Measurements from ENCODE around the gene ALDH3B1. TPM values are rescaled to one million over a fixed set of nuclear protein-coding genes. Genes with fewer than 3 reads are reported as not detected.
A peak's percentile ranks its signal among the peaks of the same experiment; 100 is the strongest.
"Not testable (repeated sequence)": the region's sequence is repeated elsewhere in the genome, so short reads cannot be mapped to it uniquely, and the experiment has no call there.

ALDH3B1 gene
- total RNA-seq, 1 experiment from 2014 or later: 104 TPM

DNA sequence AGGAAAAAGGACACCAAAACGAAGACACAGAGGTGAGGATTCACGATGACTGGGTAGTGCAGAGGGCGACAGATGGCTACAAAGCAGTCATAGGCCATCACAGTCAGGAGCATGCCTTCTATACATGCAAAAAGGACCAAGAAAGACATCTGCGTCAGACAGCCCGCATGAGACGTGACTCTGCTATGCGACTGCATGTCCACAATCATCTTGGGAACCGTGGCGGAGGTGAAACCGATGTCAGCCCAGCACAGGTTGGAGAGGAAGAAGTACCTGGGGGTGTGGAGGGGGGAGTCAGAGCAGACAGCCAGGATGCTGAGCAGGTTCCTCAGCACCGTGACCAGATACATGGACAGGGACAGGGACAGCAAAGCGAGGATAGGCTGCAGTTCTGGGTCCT is 35.4 kb upstream of the ALDH3B1 start:
- H3K4me3 ChIP-seq; POLR2A ChIA-PET (ENCODE audit: unreplicated experiment); BruUV-seq (replicated peaks): not testable (repeated sequence)

DNA sequence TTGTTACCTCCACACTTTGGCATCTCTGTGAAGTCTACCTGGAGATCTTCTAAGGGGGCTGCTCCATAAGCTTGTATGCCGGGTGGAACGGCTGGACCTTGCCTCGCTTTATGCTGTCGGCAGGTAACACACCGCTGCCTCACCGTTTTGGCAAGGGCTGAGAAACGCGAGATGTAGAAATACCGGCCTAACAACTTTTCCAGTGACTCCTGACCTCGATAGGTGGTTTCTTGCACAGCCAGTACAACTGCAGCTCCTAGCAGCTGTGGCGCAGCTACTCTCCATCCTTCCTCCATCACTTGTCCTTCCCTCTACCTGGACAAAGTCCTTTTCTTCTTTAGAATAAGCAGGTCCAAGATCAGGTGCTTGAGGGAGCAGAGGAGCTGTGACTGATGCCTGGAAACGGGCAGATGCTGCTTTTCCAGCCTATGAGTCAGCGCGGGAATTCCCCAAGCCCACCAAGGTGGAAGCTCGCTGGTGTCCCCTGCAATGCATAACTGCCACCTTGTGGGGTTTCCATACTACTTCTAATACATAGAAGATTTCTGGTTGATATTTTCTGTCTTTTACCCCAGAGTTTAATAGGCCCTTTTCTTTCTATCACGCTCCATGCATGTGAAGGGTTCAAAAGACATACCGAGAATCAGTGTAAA is 31.2 kb upstream of the ALDH3B1 start:
- H3K36me3 ChIP-seq (ENCODE audit: low read depth); H4K20me1 ChIP-seq (ENCODE audit: insufficient read depth); H3K9me3 ChIP-seq (ENCODE audit: insufficient read depth, low read depth); BruUV-seq (replicated peaks); H3K79me2 ChIP-seq (ENCODE audit: low read depth); H3K27me3 ChIP-seq (ENCODE audit: insufficient read depth, low read depth); H3K9me2 ChIP-seq (ENCODE audit: insufficient read depth); CTCF ChIA-PET; intact Hi-C loops (cut with micrococcal nuclease; ENCODE audit: unreplicated experiment): not testable (repeated sequence)
- POLR2A ChIA-PET (ENCODE audit: unreplicated experiment): interaction anchor here (0.7 kb wide), 1 partner anchor 389 kb away, joined by 4 read pairs; no protein-coding TSS in a partner anchor
- Histone ChIP-seq H2AFZ (peak overlapping the region; percentile 73), H3K27ac (peak overlapping the region; percentile 57), H3K4me3 (peak overlapping the region; percentile 51), H3F3A (ENCODE audit: insufficient read depth, low read depth) (peaks cover 16% of the 10 kb centered on the region; the same call in 1 of the 2 replicates), H3K4me1 (replicated peaks; ENCODE audit: insufficient read depth) (peaks cover 36% of the 10 kb centered on the region), H3K4me2 (peak overlapping the region; percentile 82)
- peak; percentile 86 to 87 for DNase-seq

More for the DNA sequence above, 35.4 kb upstream of the ALDH3B1 start:
- H3K36me3 ChIP-seq (ENCODE audit: low read depth); H3K4me2 ChIP-seq; H3K9me2 ChIP-seq (ENCODE audit: insufficient read depth); H4K20me1 ChIP-seq (ENCODE audit: insufficient read depth); H3K27me3 ChIP-seq (ENCODE audit: insufficient read depth, low read depth); DNase-seq; CTCF ChIA-PET; H2AFZ ChIP-seq; H3K9me3 ChIP-seq (ENCODE audit: insufficient read depth, low read depth); H3K79me2 ChIP-seq (ENCODE audit: low read depth); intact Hi-C loops (cut with micrococcal nuclease; ENCODE audit: unreplicated experiment); H3K27ac ChIP-seq: not testable (repeated sequence)
- Histone ChIP-seq H3K4me1 (replicated peaks; ENCODE audit: insufficient read depth) (peaks cover 25% of the 10 kb centered on the region), H3F3A (ENCODE audit: insufficient read depth, low read depth) (peaks cover 16% of the 10 kb centered on the region; the same call in 1 of the 2 replicates)

DNA sequence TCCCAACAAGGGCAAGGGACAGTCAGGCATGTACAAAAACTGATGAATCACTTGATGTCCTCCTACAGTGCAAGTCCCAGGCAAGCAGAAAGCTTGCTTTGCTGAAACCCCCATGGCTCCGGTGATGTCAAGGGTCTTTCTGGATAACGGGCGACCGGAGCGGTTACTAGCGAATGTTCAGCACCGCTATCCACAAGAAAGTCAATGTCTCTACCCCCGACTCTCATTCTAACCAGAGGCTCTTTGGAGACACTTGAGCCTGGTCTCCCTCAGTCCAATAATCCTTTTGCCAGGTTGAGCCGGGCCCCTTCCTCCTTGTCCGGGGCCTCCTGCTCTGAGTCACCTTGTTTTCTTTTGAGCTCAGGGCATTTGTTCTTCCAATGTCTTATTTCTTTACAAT is 28.9 kb upstream of the ALDH3B1 start:
- CTCF ChIA-PET: not testable (repeated sequence)

DNA sequence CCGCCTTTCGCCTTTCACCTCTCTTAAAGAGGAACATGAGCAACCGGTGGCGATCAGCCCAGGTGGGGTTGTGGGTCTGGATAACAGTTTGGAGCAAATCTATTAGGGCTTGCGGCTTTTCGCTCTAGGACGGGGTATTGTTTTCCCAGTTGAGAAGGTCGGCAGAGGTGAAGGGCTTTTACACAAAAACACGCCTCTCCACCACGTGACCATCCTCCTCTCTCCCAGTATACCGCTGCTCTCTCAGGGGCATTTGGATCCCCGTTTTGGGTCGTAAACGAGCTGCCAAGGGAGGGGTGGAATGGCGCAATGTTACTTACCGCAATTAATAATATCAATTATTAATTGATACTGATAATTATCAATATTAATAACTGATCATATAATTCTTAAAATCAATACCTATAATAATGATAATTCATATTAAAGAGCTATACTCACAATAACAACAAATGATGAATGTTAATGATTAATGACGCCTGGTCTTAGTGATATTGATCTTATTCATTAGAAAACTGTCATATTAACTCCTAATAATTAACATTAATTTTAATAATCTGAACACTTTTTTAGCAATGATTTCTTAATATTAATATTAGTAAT is 27.8 kb upstream of the ALDH3B1 start:
- H3K9me2 ChIP-seq (ENCODE audit: insufficient read depth); H3K79me2 ChIP-seq (ENCODE audit: low read depth); CTCF ChIA-PET; H3K36me3 ChIP-seq (ENCODE audit: low read depth); H3K4me3 ChIP-seq; H3K9me3 ChIP-seq (ENCODE audit: insufficient read depth, low read depth); H3K27me3 ChIP-seq (ENCODE audit: insufficient read depth, low read depth); BruUV-seq (replicated peaks); H3K4me2 ChIP-seq; POLR2A ChIA-PET (ENCODE audit: unreplicated experiment); intact Hi-C loops (cut with micrococcal nuclease; ENCODE audit: unreplicated experiment); H4K20me1 ChIP-seq (ENCODE audit: insufficient read depth); H3K27ac ChIP-seq; DNase-seq; H2AFZ ChIP-seq: not testable (repeated sequence)
- H3K4me1 ChIP-seq (replicated peaks; ENCODE audit: insufficient read depth): peaks cover 32% of the 10 kb centered on the region
- H3F3A ChIP-seq (ENCODE audit: insufficient read depth, low read depth): peaks cover 16% of the 10 kb centered on the region; the same call in 1 of the 2 replicates

More for the DNA sequence above, 28.9 kb upstream of the ALDH3B1 start:
- H4K20me1 ChIP-seq (ENCODE audit: insufficient read depth); H3K79me2 ChIP-seq (ENCODE audit: low read depth); H3K4me3 ChIP-seq; H3K9me3 ChIP-seq (ENCODE audit: insufficient read depth, low read depth); H3K4me2 ChIP-seq; H2AFZ ChIP-seq; intact Hi-C loops (cut with micrococcal nuclease; ENCODE audit: unreplicated experiment); H3K9me2 ChIP-seq (ENCODE audit: insufficient read depth); DNase-seq; H3K27me3 ChIP-seq (ENCODE audit: insufficient read depth, low read depth); BruUV-seq (replicated peaks); H3K36me3 ChIP-seq (ENCODE audit: low read depth); H3K27ac ChIP-seq: not testable (repeated sequence)
- Histone ChIP-seq H3F3A (ENCODE audit: insufficient read depth, low read depth) (peaks cover 16% of the 10 kb centered on the region; the same call in 1 of the 2 replicates), H3K4me1 (replicated peaks; ENCODE audit: insufficient read depth) (peaks cover 36% of the 10 kb centered on the region)
- POLR2A ChIA-PET (ENCODE audit: unreplicated experiment): interaction anchor here (0.6 kb wide), 1 partner anchor 401 kb away, joined by 10 read pairs; no protein-coding TSS in a partner anchor

DNA sequence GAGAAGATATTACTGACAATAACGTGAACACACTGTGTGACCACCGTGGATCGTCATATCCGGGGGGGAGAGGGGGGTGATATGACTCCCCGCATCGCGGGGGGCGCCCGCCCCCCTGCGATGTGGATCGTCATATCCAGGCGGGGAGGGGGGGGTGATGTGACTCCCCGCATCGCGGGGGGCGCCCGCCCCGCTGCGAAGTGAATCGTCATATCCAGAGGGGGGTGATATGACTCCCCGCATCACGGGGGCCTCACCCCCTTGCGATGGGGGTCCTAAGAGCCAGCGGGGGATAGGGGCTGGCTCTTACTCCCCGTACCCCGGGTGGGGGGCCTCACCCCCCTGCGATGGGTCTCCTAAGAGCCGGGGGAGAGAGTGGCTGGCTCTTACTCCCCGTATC is 26.2 kb upstream of the ALDH3B1 start:
- Histone ChIP-seq H3K4me1 (replicated peaks; ENCODE audit: insufficient read depth) (peaks cover 26% of the 10 kb centered on the region), H3K4me2 (no peak overlapping the region), H3K9me3 (ENCODE audit: insufficient read depth, low read depth) (no peaks in the 10 kb centered on the region), H3K79me2 (ENCODE audit: low read depth) (no peaks in the 10 kb centered on the region), H3K4me3 (no peak overlapping the region), H3K9me2 (ENCODE audit: insufficient read depth) (no peaks in the 10 kb centered on the region), H3K36me3 (ENCODE audit: low read depth) (no peaks in the 10 kb centered on the region), H2AFZ (no peak overlapping the region), H3F3A (ENCODE audit: insufficient read depth, low read depth) (peaks cover 14% of the 10 kb centered on the region; the same call in 1 of the 2 replicates), H3K27ac (no peak overlapping the region), H4K20me1 (ENCODE audit: insufficient read depth) (no peaks in the 10 kb centered on the region), H3K27me3 (ENCODE audit: insufficient read depth, low read depth) (no peaks in the 10 kb centered on the region)
- POLR2A ChIA-PET (ENCODE audit: unreplicated experiment): no interaction called here
- CTCF ChIA-PET: no interaction called here
- BruUV-seq (replicated peaks): no TSS peak
- intact Hi-C loops (cut with micrococcal nuclease; ENCODE audit: unreplicated experiment): no loop called here
- TF ChIP-seq, protein P1, sequence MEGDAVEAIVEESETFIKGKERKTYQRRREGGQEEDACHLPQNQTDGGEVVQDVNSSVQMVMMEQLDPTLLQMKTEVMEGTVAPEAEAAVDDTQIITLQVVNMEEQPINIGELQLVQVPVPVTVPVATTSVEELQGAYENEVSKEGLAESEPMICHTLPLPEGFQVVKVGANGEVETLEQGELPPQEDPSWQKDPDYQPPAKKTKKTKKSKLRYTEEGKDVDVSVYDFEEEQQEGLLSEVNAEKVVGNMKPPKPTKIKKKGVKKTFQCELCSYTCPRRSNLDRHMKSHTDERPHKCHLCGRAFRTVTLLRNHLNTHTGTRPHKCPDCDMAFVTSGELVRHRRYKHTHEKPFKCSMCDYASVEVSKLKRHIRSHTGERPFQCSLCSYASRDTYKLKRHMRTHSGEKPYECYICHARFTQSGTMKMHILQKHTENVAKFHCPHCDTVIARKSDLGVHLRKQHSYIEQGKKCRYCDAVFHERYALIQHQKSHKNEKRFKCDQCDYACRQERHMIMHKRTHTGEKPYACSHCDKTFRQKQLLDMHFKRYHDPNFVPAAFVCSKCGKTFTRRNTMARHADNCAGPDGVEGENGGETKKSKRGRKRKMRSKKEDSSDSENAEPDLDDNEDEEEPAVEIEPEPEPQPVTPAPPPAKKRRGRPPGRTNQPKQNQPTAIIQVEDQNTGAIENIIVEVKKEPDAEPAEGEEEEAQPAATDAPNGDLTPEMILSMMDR (conservative IDR thresholded peaks at IDR 0.05): no peak
- no peak for TF ChIP-seq EZH2 (IDR thresholded peaks at IDR 0.05; ENCODE audit: low read depth)
- no peak for DNase-seq

DNA sequence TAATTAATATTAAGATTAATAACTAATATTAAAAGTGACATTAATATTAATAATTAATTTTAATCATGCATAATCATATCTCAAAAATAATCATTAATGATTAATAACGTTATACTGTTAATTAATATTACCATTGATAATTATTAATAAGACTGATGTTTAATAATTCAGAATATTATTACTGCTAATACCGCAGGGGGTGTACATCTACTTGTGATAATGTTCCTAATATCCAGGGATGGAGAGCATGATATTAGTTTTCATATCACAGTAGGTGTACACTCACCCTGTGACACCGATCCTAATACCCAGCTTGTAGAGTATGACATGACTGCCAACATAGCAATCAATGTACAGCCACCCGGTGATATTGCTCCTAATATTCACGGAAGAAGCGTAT is 24.8 kb upstream of the ALDH3B1 start:
- H3K36me3 ChIP-seq (ENCODE audit: low read depth); DNase-seq; H3K9me3 ChIP-seq (ENCODE audit: insufficient read depth, low read depth); H4K20me1 ChIP-seq (ENCODE audit: insufficient read depth); BruUV-seq (replicated peaks); H3K27me3 ChIP-seq (ENCODE audit: insufficient read depth, low read depth); H3K4me2 ChIP-seq; H2AFZ ChIP-seq; CTCF ChIA-PET; intact Hi-C loops (cut with micrococcal nuclease; ENCODE audit: unreplicated experiment); H3K9me2 ChIP-seq (ENCODE audit: insufficient read depth); H3K79me2 ChIP-seq (ENCODE audit: low read depth); H3K4me3 ChIP-seq; H3K27ac ChIP-seq; POLR2A ChIA-PET (ENCODE audit: unreplicated experiment): not testable (repeated sequence)
- Histone ChIP-seq H3K4me1 (replicated peaks; ENCODE audit: insufficient read depth) (peaks cover 25% of the 10 kb centered on the region), H3F3A (ENCODE audit: insufficient read depth, low read depth) (peaks cover 11% of the 10 kb centered on the region; the same call in 1 of the 2 replicates)
